ENCODE results near the gene ULBP1.
"Not testable (repeated sequence)": the region's sequence is repeated elsewhere in the genome, so short reads cannot be mapped to it uniquely, and the experiment has no call there.

The ULBP1 gene

GRCh38 chr6:149963462-149964307 is at the start of gene ULBP1:
TSS of gene ULBP1 (plus strand) at chr6:149963943. CDS start at chr6:149964050, 107 bp downstream.
- DNase-seq, result peak; percentile 10 to 56 (median 36)

- DNase-seq, result no peak
Measured at GRCh38 chr6:149915970-149916865, 47.5 kb upstream of the ULBP1 start.

GRCh38 chr6:149917679-149918078 is 46.1 kb upstream of the ULBP1 start:
- no peak for DNase-seq

GRCh38 chr6:149918151-149918905 is 45.4 kb upstream of the ULBP1 start:
- DNase-seq, result no peak

GRCh38 chr6:149919126-149919833 is 44.5 kb upstream of the ULBP1 start:
- not testable (repeated sequence) for DNase-seq

GRCh38 chr6:149919834-149920225 is 43.9 kb upstream of the ULBP1 start:
- no peak for DNase-seq

- no peak for DNase-seq
Measured at GRCh38 chr6:149921361-149921760, 42.4 kb upstream of the ULBP1 start.

- not testable (repeated sequence) for DNase-seq
Measured at GRCh38 chr6:149922091-149922490, 41.7 kb upstream of the ULBP1 start.

- DNase-seq, result peak; percentile 44 to 56 (median 48)
Measured at GRCh38 chr6:149922642-149923326, 41.0 kb upstream of the ULBP1 start, which contains the start of gene RAET1G. TSS of gene RAET1G (minus strand) at chr6:149923121. CDS start at chr6:149923010, 111 bp downstream.

GRCh38 chr6:149923327-149923986 is 40.3 kb upstream of the ULBP1 start:
- no peak for DNase-seq

- no peak for DNase-seq
Measured at GRCh38 chr6:149924206-149924932, 39.4 kb upstream of the ULBP1 start.

- DNase-seq, result no peak
Measured at GRCh38 chr6:149924933-149925252, 38.9 kb upstream of the ULBP1 start.

GRCh38 chr6:149925253-149925973 is 38.3 kb upstream of the ULBP1 start:
- DNase-seq, result no peak

GRCh38 chr6:149925974-149926777 is 37.6 kb upstream of the ULBP1 start:
- peak; percentile 15 to 54 (median 36) for DNase-seq

GRCh38 chr6:149927025-149927424 is 36.7 kb upstream of the ULBP1 start:
- DNase-seq, result not testable (repeated sequence)

GRCh38 chr6:149929422-149929821 is 34.3 kb upstream of the ULBP1 start:
- DNase-seq, result no peak

GRCh38 chr6:149931501-149931900 is 32.2 kb upstream of the ULBP1 start:
- no peak for DNase-seq

GRCh38 chr6:149933036-149933435 is 30.7 kb upstream of the ULBP1 start:
- no peak for DNase-seq

- DNase-seq, result no peak
Measured at GRCh38 chr6:149933461-149933860, 30.3 kb upstream of the ULBP1 start.

Measured in activated CD4-positive, CD25-positive, alpha-beta regulatory T cell (primary cell).